GM19324 (cell line): ENCODE results near the gene PRKAG2.

Experiments
- ATAC-seq: cut with Tn5 transposase; IDR thresholded peaks from one replicate; pipeline ENCODE4 v1.9.1; 2021; ENCODE audit warnings: mild to moderate bottlenecking, moderate library complexity; ENCODE audit not compliant: unreplicated experiment, low FRiP score

The PRKAG2 gene

GRCh38 chr7:151779255-151779654, 97.7 kb downstream of the PRKAG2 start:
- ATAC-seq, result no peak

GRCh38 chr7:151777908-151778670, 98.8 kb downstream of the PRKAG2 start:
- ATAC-seq, result no peak

GRCh38 chr7:151777495-151777880, 99.4 kb downstream of the PRKAG2 start:
- ATAC-seq, result no peak

GRCh38 chr7:151776876-151777494, 99.9 kb downstream of the PRKAG2 start:
- no peak for ATAC-seq

- ATAC-seq, result no peak
Observed at GRCh38 chr7:151776446-151776845, 100.5 kb downstream of the PRKAG2 start.

- no peak for ATAC-seq
Observed at GRCh38 chr7:151775547-151776443, 101.1 kb downstream of the PRKAG2 start.

GRCh38 chr7:151774951-151775350, 102.0 kb downstream of the PRKAG2 start:
- no peak for ATAC-seq

GRCh38 chr7:151773797-151774196, 103.1 kb downstream of the PRKAG2 start:
- ATAC-seq, result no peak

- no peak for ATAC-seq
Observed at GRCh38 chr7:151770232-151770631, 106.7 kb downstream of the PRKAG2 start.

- no peak for ATAC-seq
Observed at GRCh38 chr7:151769188-151769821, 107.6 kb downstream of the PRKAG2 start.

GRCh38 chr7:151768805-151769187, 108.1 kb downstream of the PRKAG2 start:
- ATAC-seq, result no peak

GRCh38 chr7:151767557-151767956, 109.4 kb downstream of the PRKAG2 start:
- no peak for ATAC-seq

GRCh38 chr7:151764056-151764920, 112.6 kb downstream of the PRKAG2 start:
- ATAC-seq, result no peak

GRCh38 chr7:151763420-151763984, 113.4 kb downstream of the PRKAG2 start:
- no peak for ATAC-seq

- ATAC-seq, result no peak
Observed at GRCh38 chr7:151762583-151763245, 114.2 kb downstream of the PRKAG2 start.

GRCh38 chr7:151761957-151762356, 115.0 kb downstream of the PRKAG2 start:
- no peak for ATAC-seq

GRCh38 chr7:151761231-151761630, 115.7 kb downstream of the PRKAG2 start:
- no peak for ATAC-seq

- ATAC-seq, result no peak
Observed at GRCh38 chr7:151759591-151760042, 117.3 kb downstream of the PRKAG2 start.
